ENCODE results near the gene CFH.
"Not testable (repeated sequence)": the region's sequence is repeated elsewhere in the genome, so short reads cannot be mapped to it uniquely, and the experiment has no call there.

The CFH gene

DNA sequence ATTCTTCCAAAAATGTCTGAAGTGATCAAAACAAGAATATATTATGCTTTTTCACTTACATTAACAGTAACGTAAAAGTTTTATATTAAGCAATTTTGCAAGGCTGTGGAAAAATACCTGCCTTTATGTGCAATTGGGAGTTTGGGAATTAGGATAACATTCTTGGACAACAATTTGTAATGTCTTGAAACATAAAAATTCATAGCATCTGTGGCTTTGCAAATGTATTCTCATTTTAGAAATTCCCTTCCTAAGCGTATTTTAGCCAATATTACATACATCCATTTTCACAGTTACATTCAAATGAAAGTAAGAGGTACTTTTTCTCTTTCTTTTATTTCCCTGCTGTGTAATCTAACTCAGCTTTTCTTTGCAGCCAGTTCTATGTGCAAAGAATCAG is 13.4 kb upstream of the CFH start:
- H3K79me2 ChIP-seq (ENCODE audit: insufficient read depth, low read length), result no peaks in the 10 kb centered on the region
- DNase-seq (no peak), ATAC-seq (ENCODE audit: insufficient read depth, low read depth) (no peak)
- no peaks in the 10 kb centered on the region for H4K20me1 ChIP-seq (ENCODE audit: insufficient read depth, low read length)
- no peak overlapping the region for H2AFZ ChIP-seq (ENCODE audit: low read depth, low read length)
- no peak overlapping the region for H3K9ac ChIP-seq (ENCODE audit: low read depth, low read length)
- no peaks in the 10 kb centered on the region for H3K36me3 ChIP-seq (ENCODE audit: insufficient read depth, low read length)
- no peak overlapping the region for H3K27ac ChIP-seq (ENCODE audit: low read length)
- H3K4me3 ChIP-seq (ENCODE audit: low read depth in 1 of 2, low read length in 2 of 2), result no peak overlapping the region
- no peaks in the 10 kb centered on the region for H3K4me1 ChIP-seq (ENCODE audit: insufficient read depth, low read length)
- TF ChIP-seq CTCF (IDR thresholded peaks at IDR 0.05; ENCODE audit: borderline replicate concordance, extremely low read depth, low read length, poor library complexity, severe bottlenecking) (no peak), EZH2 (IDR thresholded peaks at IDR 0.05; ENCODE audit: borderline replicate concordance, low read depth, low read length, severe bottlenecking) (no peak)
- H3K4me2 ChIP-seq (ENCODE audit: insufficient read depth, low read length), result no peak overlapping the region
- no peaks in the 10 kb centered on the region for H3K27me3 ChIP-seq (ENCODE audit: insufficient read depth, low read length, poor library complexity)
- H3K9me3 ChIP-seq (ENCODE audit: insufficient read depth, low read length, severe bottlenecking), result no peaks in the 10 kb centered on the region

DNA sequence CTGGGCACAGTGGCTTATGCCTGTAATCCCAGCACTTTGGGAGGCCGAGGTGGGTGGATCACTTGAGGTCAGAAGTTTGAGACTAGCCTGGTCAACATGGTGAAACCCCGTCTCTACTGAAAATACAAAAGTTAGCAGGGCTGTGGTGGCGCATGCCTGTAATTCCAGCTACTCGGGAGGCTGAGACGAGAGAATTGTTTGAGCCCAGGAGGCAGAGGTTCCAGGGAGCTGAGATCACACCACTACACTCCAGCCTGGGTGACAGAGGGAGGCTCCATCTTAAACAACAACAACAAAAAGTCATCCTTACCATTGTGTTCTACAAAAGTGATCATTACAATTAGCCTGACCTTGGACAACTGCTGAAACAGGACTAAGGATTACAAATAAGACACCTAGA is 12.6 kb upstream of the CFH start:
- DNase-seq; H3K4me2 ChIP-seq (ENCODE audit: insufficient read depth, low read length); H3K9ac ChIP-seq (ENCODE audit: low read depth, low read length); ATAC-seq (ENCODE audit: insufficient read depth, low read depth); H3K9me3 ChIP-seq (ENCODE audit: insufficient read depth, low read length, severe bottlenecking); H2AFZ ChIP-seq (ENCODE audit: low read depth, low read length); H3K4me3 ChIP-seq (ENCODE audit: low read depth in 1 of 2, low read length in 2 of 2); H3K79me2 ChIP-seq (ENCODE audit: insufficient read depth, low read length); H3K4me1 ChIP-seq (ENCODE audit: insufficient read depth, low read length); H3K27me3 ChIP-seq (ENCODE audit: insufficient read depth, low read length, poor library complexity); H3K27ac ChIP-seq (ENCODE audit: low read length); H3K36me3 ChIP-seq (ENCODE audit: insufficient read depth, low read length); H4K20me1 ChIP-seq (ENCODE audit: insufficient read depth, low read length): not testable (repeated sequence)

DNA sequence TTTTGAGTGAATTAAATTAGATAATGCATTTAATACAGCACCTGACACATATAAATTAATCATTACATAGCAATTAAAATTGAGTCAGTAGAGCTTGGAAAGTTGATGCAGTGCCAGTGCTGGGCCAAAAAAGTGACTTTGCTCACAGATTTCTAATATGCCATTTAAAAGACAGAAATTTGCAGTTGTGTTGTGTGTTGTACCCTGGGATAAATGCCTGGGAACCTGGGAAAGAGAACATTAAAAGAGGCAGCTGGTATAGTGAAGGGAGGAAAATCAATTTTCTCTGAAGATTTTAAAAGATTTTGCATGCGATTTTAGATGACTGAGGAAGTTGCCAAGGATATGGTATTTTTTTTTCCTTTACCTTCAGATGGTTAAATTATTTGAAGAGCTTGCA is 10.9 kb upstream of the CFH start:
- no peak overlapping the region for H2AFZ ChIP-seq (ENCODE audit: low read depth, low read length)

GRCh38 chr1:196649990-196650389 is 1.9 kb upstream of the CFH start:
- H3K27ac ChIP-seq (ENCODE audit: low read length), result peak overlapping the region; percentile 82
- peak overlapping the region; percentile 52 for H3K9ac ChIP-seq (ENCODE audit: low read depth, low read length)
- DNase-seq (no peak), ATAC-seq (ENCODE audit: insufficient read depth, low read depth) (no peak)
- H3K9me3 ChIP-seq (ENCODE audit: insufficient read depth, low read length, severe bottlenecking), result no peaks in the 10 kb centered on the region
- peak overlapping the region in 1 of 2 experiments; percentile 60; a peak in 2 of 4 replicates for H3K4me3 ChIP-seq (ENCODE audit: low read depth in 1 of 2, low read length in 2 of 2)
- no peaks in the 10 kb centered on the region for H3K27me3 ChIP-seq (ENCODE audit: insufficient read depth, low read length, poor library complexity)
- H3K4me2 ChIP-seq (ENCODE audit: insufficient read depth, low read length), result peak overlapping the region; percentile 69
- peak overlapping the region; percentile 70 for H2AFZ ChIP-seq (ENCODE audit: low read depth, low read length)
- H3K79me2 ChIP-seq (ENCODE audit: insufficient read depth, low read length), result peaks cover 32% of the 10 kb centered on the region
- TF ChIP-seq CTCF (IDR thresholded peaks at IDR 0.05; ENCODE audit: borderline replicate concordance, extremely low read depth, low read length, poor library complexity, severe bottlenecking), result no peak
- TF ChIP-seq EZH2 (IDR thresholded peaks at IDR 0.05; ENCODE audit: borderline replicate concordance, low read depth, low read length, severe bottlenecking), result no peak
- H4K20me1 ChIP-seq (ENCODE audit: insufficient read depth, low read length), result no peaks in the 10 kb centered on the region
- H3K4me1 ChIP-seq (ENCODE audit: insufficient read depth, low read length), result peaks cover 37% of the 10 kb centered on the region
- no peaks in the 10 kb centered on the region for H3K36me3 ChIP-seq (ENCODE audit: insufficient read depth, low read length)

More for the DNA sequence above, 10.9 kb upstream of the CFH start:
- H3K9me3 ChIP-seq (ENCODE audit: insufficient read depth, low read length, severe bottlenecking), result no peaks in the 10 kb centered on the region
- no peaks in the 10 kb centered on the region for H3K36me3 ChIP-seq (ENCODE audit: insufficient read depth, low read length)
- TF ChIP-seq EZH2 (IDR thresholded peaks at IDR 0.05; ENCODE audit: borderline replicate concordance, low read depth, low read length, severe bottlenecking) (no peak), CTCF (IDR thresholded peaks at IDR 0.05; ENCODE audit: borderline replicate concordance, extremely low read depth, low read length, poor library complexity, severe bottlenecking) (no peak)
- no peaks in the 10 kb centered on the region for H3K27me3 ChIP-seq (ENCODE audit: insufficient read depth, low read length, poor library complexity)
- no peak overlapping the region for H3K4me2 ChIP-seq (ENCODE audit: insufficient read depth, low read length)
- no peak for DNase-seq
- H4K20me1 ChIP-seq (ENCODE audit: insufficient read depth, low read length), result no peaks in the 10 kb centered on the region
- no peak overlapping the region for H3K9ac ChIP-seq (ENCODE audit: low read depth, low read length)
- H3K4me1 ChIP-seq (ENCODE audit: insufficient read depth, low read length), result no peaks in the 10 kb centered on the region
- no peak overlapping the region for H3K4me3 ChIP-seq (ENCODE audit: low read depth in 1 of 2, low read length in 2 of 2)
- H3K79me2 ChIP-seq (ENCODE audit: insufficient read depth, low read length), result no peaks in the 10 kb centered on the region
- ATAC-seq (ENCODE audit: insufficient read depth, low read depth), result no peak
- H3K27ac ChIP-seq (ENCODE audit: low read length), result no peak overlapping the region
